Hindlimb muscle (tissue), 1 donor: Measurements from ENCODE around the gene GLI1. TPM values are rescaled to one million over a fixed set of nuclear protein-coding genes. Genes with fewer than 3 reads are reported as not detected.
"Not testable (repeated sequence)": the region's sequence is repeated elsewhere in the genome, so short reads cannot be mapped to it uniquely, and the experiment has no call there.

Experiments
- DNase-seq: peaks from one replicate; pipeline ENCODE4 v3.0.0-alpha.2; 2013
- polyA plus RNA-seq: library from polyadenylated mRNA; unstranded; fragments of 120-200 nt; gene quantifications from one replicate; pipeline ENCODE4 v1.2.1, GENCODE V29; 2013; ENCODE audit not compliant: insufficient read length

The GLI1 gene
- polyA plus RNA-seq, result 8.2 TPM

GRCh38 chr12:57459750-57460467 is at the start of gene GLI1:
TSS of gene GLI1 (plus strand) at chr12:57459785. CDS start at chr12:57463692, 3,907 bp downstream.
- DNase-seq, result no peak

GRCh38 chr12:57410534-57410933 is 49.1 kb upstream of the GLI1 start:
- no peak for DNase-seq

- DNase-seq, result not testable (repeated sequence)
These were observed 45.4 kb upstream of the GLI1 start for GRCh38 chr12:57414160-57414559.

- no peak for DNase-seq
These were observed 44.5 kb upstream of the GLI1 start for GRCh38 chr12:57415088-57415487.

GRCh38 chr12:57416039-57416996 is 43.3 kb upstream of the GLI1 start:
- DNase-seq, result no peak

GRCh38 chr12:57418255-57418654 is 41.3 kb upstream of the GLI1 start:
- no peak for DNase-seq

- DNase-seq, result no peak
These were observed 40.1 kb upstream of the GLI1 start for GRCh38 chr12:57419495-57419894.

GRCh38 chr12:57420482-57420881 is 39.1 kb upstream of the GLI1 start:
- no peak for DNase-seq

- not testable (repeated sequence) for DNase-seq
These were observed 32.6 kb upstream of the GLI1 start for GRCh38 chr12:57426948-57427347.

- DNase-seq, result no peak
These were observed 30.6 kb upstream of the GLI1 start for GRCh38 chr12:57428965-57429364.

GRCh38 chr12:57429473-57430111 is 30.0 kb upstream of the GLI1 start:
- no peak for DNase-seq

- DNase-seq, result no peak
These were observed 29.3 kb upstream of the GLI1 start for GRCh38 chr12:57430112-57430930.

GRCh38 chr12:57430931-57431566 is 28.5 kb upstream of the GLI1 start, which contains the start of gene R3HDM2:
TSS of gene R3HDM2 (minus strand) at chr12:57431043. CDS start at chr12:57310428, 120,615 bp downstream.
- DNase-seq, result peak; percentile 97

GRCh38 chr12:57431654-57432188 is 27.9 kb upstream of the GLI1 start:
- DNase-seq, result no peak

GRCh38 chr12:57433370-57433769 is 26.2 kb upstream of the GLI1 start:
- DNase-seq, result no peak

- DNase-seq, result no peak
These were observed 24.9 kb upstream of the GLI1 start, which contains the start of gene INHBC for GRCh38 chr12:57434517-57435223. TSS of gene INHBC (plus strand) at chr12:57434784. CDS start at chr12:57434887, 103 bp downstream.

GRCh38 chr12:57435293-57435692 is 24.3 kb upstream of the GLI1 start:
- no peak for DNase-seq

GRCh38 chr12:57438400-57438799 is 21.2 kb upstream of the GLI1 start:
- no peak for DNase-seq

GRCh38 chr12:57439762-57440266 is 19.8 kb upstream of the GLI1 start:
- no peak for DNase-seq

GRCh38 chr12:57441393-57441792 is 18.2 kb upstream of the GLI1 start:
- not testable (repeated sequence) for DNase-seq
